Lower leg skin (tissue), 4 donors: ENCODE data around the gene TBL2. TPM values are rescaled to one million over a fixed set of nuclear protein-coding genes. Genes with fewer than 3 reads are reported as not detected.
"Not testable (repeated sequence)": the region's sequence is repeated elsewhere in the genome, so short reads cannot be mapped to it uniquely, and the experiment has no call there.

Experiments used
- DNase-seq, 2 donors: peaks; one replicate each; pipeline ENCODE4 v3.0.0-alpha.2; 2019; ENCODE audit warnings: low spot score in 2 of 2
- H3K4me3 ChIP-seq: fragments of 200-600 bp; sonication (generic); 2 replicates; pipeline ENCODE4 v1.5.1; 2017; ENCODE audit warnings: mild to moderate bottlenecking, low read depth; ENCODE audit not compliant: poor library complexity, severe bottlenecking
- CTCF ChIP-seq, 3 donors: fragments of 450-650 bp; IDR thresholded peaks; one replicate each; pipeline ENCODE4 v1.5.1; 2016; ENCODE audit warnings: antibody characterized with exemption in 3 of 3, mild to moderate bottlenecking in 3 of 3, moderate library complexity in 2 of 3
- POLR2A ChIP-seq, 2 donors: fragments of 450-650 bp; IDR thresholded peaks; one replicate each; pipeline ENCODE4 v1.6.1; 2016 to 2017; ENCODE audit warnings: antibody characterized with exemption in 2 of 2, mild to moderate bottlenecking in 1 of 2, moderate library complexity in 1 of 2
- WGBS, 2 donors: methylation state at CpG; one replicate each; pipeline ENCODE4 v1.1.5; 2018; 5-methylcytosine and 5-hydroxymethylcytosine counted together
- intact Hi-C: fragments of 100-400 bp; cut with DNase I; formaldehyde crosslinking; loops from one replicate; pipeline ENCODE4 v1.15.0; 2023; ENCODE audit warnings: low total_unique reads
- total RNA-seq, 4 donors: library from RNA; depleted of rRNA; stranded (reverse); fragments of >200 nt; gene quantifications; one replicate each; pipeline ENCODE4 v1.1.0, GENCODE V29; 2016

The TBL2 gene
- total RNA-seq, 4 donors from 2014 or later, result 32.2 to 52.1 (median 40.3) TPM

GRCh38 chr7:73615886-73616285, 37.5 kb upstream of the TBL2 start:
- TF ChIP-seq CTCF (IDR thresholded peaks at IDR 0.05), result no peak
- TF ChIP-seq POLR2A (IDR thresholded peaks at IDR 0.05), result no peak
- intact Hi-C loops, result no loop called here
- no peak overlapping the region for H3K4me3 ChIP-seq
- 57 to 63% methylated on average over 4 of the region's 4 CpGs for WGBS, 2 donors
- no peak for DNase-seq

DNA sequence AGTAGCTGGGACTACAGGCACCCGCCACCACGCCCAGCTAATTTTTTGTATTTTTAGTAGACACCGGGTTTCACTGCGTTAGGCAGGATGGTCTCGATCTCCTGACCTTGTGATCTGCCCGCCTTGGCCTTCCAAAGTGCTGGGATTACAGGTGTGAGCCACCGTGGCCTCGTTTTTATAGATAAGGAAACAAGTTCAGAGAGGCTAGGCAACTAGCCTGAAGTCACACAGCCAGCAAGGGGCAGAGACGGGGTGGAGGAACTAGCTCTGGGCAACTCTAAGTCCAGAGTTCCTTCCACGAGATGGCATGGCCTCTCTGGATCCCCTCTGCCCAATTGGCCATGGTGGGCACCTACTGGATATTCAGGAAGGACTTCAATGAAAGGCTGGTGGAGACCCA, 36.6 kb upstream of the TBL2 start:
- H3K4me3 ChIP-seq, DNase-seq, intact Hi-C loops: not testable (repeated sequence)
- WGBS, 2 donors, result 62 to 67% methylated on average over 10 of the region's 10 CpGs

DNA sequence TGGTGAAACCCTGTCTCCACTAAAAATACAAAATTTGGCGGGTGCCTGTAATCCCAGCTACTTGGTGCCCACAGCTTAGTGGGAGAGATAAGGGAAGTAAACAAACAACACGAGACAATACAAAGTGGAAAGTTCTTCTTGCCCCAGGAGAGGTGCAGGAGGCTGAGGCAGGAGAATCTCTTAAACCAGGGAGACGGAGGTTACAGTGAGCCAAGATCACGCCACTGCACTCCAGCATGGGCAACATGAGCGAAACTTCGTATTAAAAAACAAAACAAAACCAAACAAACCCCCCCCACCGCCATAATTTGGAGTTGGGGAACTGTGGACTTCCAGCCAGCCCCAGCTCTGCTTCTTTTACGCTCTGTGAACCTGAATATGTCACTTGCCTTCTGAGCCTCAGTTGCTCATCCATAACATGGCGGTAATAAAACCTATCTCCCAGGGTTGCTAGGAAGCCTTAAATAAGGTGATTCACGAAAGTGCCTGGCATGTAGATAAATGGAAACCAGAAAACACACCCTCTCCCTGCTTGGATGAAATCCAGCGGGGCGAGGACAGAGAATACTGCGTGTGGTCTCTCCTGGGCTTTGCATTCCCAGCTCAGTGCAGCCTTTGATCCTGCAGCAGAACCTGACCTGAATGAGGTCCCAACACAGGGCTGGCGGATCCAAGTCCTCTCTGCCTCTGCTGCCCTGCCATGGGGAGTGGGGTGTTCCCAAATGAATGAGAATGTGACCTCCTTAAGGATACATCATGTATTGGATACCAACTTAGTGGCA, 35.8 kb upstream of the TBL2 start:
- TF ChIP-seq CTCF (IDR thresholded peaks at IDR 0.05) (no peak), POLR2A (IDR thresholded peaks at IDR 0.05) (no peak)
- H3K4me3 ChIP-seq, result no peak overlapping the region
- intact Hi-C loops, result no loop called here
- no peak for DNase-seq
- WGBS, 2 donors, result 50 to 53% methylated on average over 14 of the region's 14 CpGs

DNA sequence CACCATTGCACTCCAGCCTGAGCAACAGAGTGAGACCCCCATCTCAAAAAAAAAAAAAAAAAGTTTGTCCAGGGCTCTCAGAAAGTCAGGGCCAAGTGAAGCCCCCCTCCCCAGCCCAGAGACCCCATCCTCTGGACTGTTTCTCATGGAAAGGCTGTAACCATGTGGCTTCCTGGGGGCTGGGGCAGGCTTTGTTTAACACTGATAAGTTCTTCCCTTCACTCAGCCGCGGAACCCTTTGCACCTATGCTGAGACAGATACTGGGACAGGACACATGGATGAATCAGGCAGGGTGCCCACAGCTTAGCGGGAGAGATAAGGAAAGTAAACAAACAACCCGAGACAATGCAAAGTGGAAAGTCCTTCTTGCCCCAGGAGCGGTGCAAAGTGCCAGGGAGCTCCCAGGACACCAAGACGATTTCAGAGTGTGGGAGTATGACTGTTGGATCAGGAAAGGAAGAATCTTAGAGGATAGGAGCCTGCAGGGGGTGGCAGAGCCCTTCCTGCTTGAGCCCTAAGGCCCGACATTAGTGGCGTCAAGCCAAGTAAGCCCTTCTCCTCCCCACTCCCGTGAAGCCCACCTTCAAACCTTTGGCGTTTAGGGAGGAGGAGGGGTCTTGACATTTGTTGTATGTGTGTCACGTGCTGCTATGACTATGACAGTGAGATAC, 34.4 kb upstream of the TBL2 start:
- H3K4me3 ChIP-seq, result no peak overlapping the region
- intact Hi-C loops, result no loop called here
- 24 to 27% methylated on average over 11 of the region's 11 CpGs for WGBS, 2 donors
- TF ChIP-seq POLR2A (IDR thresholded peaks at IDR 0.05), result no peak
- TF ChIP-seq CTCF (IDR thresholded peaks at IDR 0.05), result no peak
- DNase-seq, result no peak

DNA sequence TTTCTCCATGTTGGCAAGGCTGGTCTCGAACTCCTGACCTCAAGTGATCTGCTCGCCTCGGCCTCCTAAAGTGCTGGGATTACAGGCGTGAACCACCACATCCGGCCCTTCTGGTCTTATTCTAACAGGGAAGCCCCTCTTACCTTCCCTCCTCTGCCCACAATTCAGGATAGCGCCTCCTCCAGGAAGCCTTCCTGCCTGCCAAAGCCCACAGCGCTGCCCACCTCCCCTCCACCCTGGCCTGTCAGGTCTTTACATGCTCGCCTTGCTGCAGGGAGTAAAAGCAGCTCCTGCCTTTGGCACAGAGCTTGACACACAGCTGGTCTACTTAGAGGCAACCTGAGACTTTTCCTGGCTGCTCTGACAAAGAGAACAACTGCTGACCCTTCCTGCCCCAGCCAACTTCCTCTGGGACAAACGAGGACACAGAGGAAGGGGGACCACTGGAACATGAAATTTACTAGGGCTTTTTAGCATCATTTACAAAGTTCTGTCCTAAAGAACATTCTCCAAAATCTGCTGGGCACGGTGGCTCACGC, 32.7 kb upstream of the TBL2 start:
- TF ChIP-seq CTCF (IDR thresholded peaks at IDR 0.05) (no peak), POLR2A (IDR thresholded peaks at IDR 0.05) (no peak)
- H3K4me3 ChIP-seq, result no peak overlapping the region
- 73 to 80% methylated on average over 11 of the region's 11 CpGs for WGBS, 2 donors
- intact Hi-C loops, result no loop called here
- DNase-seq, result no peak

DNA sequence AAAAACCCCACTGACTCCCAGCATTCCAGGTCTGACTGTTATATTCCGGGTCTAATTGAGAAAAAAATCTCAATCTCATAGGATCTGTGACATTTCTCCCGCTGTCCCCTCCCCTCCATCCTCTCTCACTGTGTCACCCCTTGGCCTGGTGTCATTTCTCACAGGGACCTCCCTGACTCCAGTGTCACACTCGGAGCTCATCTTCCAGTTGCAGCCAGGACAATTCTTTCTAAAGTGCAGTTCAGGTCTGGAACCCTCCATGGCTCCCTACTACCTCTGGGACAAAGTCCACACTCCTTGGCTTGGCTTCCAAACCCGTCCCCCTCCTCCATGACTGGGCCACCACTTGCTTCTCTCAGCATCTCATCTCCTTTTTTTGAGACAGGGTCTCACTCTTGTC, 31.7 kb upstream of the TBL2 start:
- no peak for TF ChIP-seq POLR2A (IDR thresholded peaks at IDR 0.05)
- TF ChIP-seq CTCF (IDR thresholded peaks at IDR 0.05), result no peak
- intact Hi-C loops, result no loop called here
- H3K4me3 ChIP-seq, result no peak overlapping the region
- no peak for DNase-seq
- 81 to 83% methylated on average over 4 of the region's 4 CpGs for WGBS, 2 donors

- DNase-seq, H3K4me3 ChIP-seq: not testable (repeated sequence)
- 45 to 61% methylated on average over 5 of the region's 5 CpGs for WGBS, 2 donors
- intact Hi-C loops, result loop anchor here (5.0 kb wide), 1 partner anchor 120 kb away; no protein-coding TSS in a partner anchor
These were observed 29.3 kb upstream of the TBL2 start for GRCh38 chr7:73607692-73607983.
